Left colon (tissue), 2 donors: ENCODE results near the gene ISOC2. TPM values are rescaled to one million over a fixed set of nuclear protein-coding genes. Genes with fewer than 3 reads are reported as not detected.

Experiments
- ATAC-seq: fragments of 200-7000 bp; cut with Tn5 transposase; one replicate; pipeline ENCODE4 v1.9.1; 2020; ENCODE audit warnings: mild to moderate bottlenecking, moderate library complexity
- DNase-seq, 2 donors: peaks; one replicate each; pipeline ENCODE4 v3.0.0-alpha.2; 2020
- intact Hi-C, 2 donors: fragments of 100-400 bp; cut with DNase I in 1 of 2; cut with micrococcal nuclease in 1 of 2; formaldehyde crosslinking; loops; one replicate each; pipeline versions ENCODE4 v1.11.2 to v1.14.0; 2022; cut with DNase I, micrococcal nuclease
- total RNA-seq, 2 donors: library from RNA; stranded (reverse); fragmentation: NEBNext Ultra II Directional; extraction: Animal tissue kit (Norgen Biotek cat#: 25700); gene quantifications; one replicate each; pipeline ENCODE4 v1.2.1, GENCODE V29; 2021
- donor health status: DM: no; HTN: no; CAD: no.
- donor health status: DM: yes; HTN: yes; CAD: no.

The ISOC2 gene
- total RNA-seq, 2 donors from 2014 or later: 63.5 to 115 TPM

GRCh38 chr19:55464039-55464661 lies 2.7 kb upstream of the ISOC2 start:
- DNase-seq (no peak), ATAC-seq (no peak)
- intact Hi-C loops: no loop called here

- intact Hi-C loops: no loop called here
- ATAC-seq (no peak), DNase-seq (no peak)
These were observed 2.2 kb upstream of the ISOC2 start for GRCh38 chr19:55463583-55464031.

- no peak for DNase-seq
- intact Hi-C loops: no loop called here
- no peak for ATAC-seq
These were observed 1.3 kb upstream of the ISOC2 start for GRCh38 chr19:55462722-55463121.

- DNase-seq (peak in 1 of 2 donors; percentile 45), ATAC-seq (peak; percentile 38)
- intact Hi-C loops: no loop called here
These were observed 658 bp upstream of the ISOC2 start for GRCh38 chr19:55461974-55462626.

- DNase-seq (peak; percentile 86 to 88), ATAC-seq (peak; percentile 62)
These were observed 678 bp downstream of the ISOC2 start for GRCh38 chr19:55460670-55461258.

GRCh38 chr19:55459950-55460657 lies 1.3 kb downstream of the ISOC2 start:
- DNase-seq (no peak), ATAC-seq (no peak)
- intact Hi-C loops: no loop called here

More at GRCh38 chr19:55460670-55461258, 678 bp downstream of the ISOC2 start:
- intact Hi-C loops: no loop called here

GRCh38 chr19:55459551-55459949 lies 1.9 kb downstream of the ISOC2 start:
- DNase-seq: no peak
- no peak for ATAC-seq
- intact Hi-C loops: no loop called here

GRCh38 chr19:55457683-55458457 lies 3.6 kb downstream of the ISOC2 start:
- no peak for ATAC-seq
- no peak for DNase-seq
- intact Hi-C loops: no loop called here

- DNase-seq (no peak), ATAC-seq (no peak)
- intact Hi-C loops: no loop called here
These were observed 5.1 kb downstream of the ISOC2 start for GRCh38 chr19:55456347-55456746.

GRCh38 chr19:55455576-55456235 lies 5.7 kb downstream of the ISOC2 start:
- no peak for DNase-seq
- intact Hi-C loops: no loop called here
- ATAC-seq: no peak

- intact Hi-C loops: no loop called here
- DNase-seq (peak in 1 of 2 donors; percentile 49), ATAC-seq (peak; percentile 51)
These were observed 6.6 kb downstream of the ISOC2 start for GRCh38 chr19:55454787-55455243.

GRCh38 chr19:55453511-55454260 lies 7.8 kb downstream of the ISOC2 start:
- DNase-seq (no peak), ATAC-seq (no peak)
- intact Hi-C loops: no loop called here

GRCh38 chr19:55452749-55453346 lies 8.6 kb downstream of the ISOC2 start:
- intact Hi-C loops: no loop called here
- ATAC-seq: peak; percentile 47
- DNase-seq: no peak

- intact Hi-C loops: no loop called here
- no peak for ATAC-seq
These were observed 9.3 kb downstream of the ISOC2 start for GRCh38 chr19:55451965-55452748.

GRCh38 chr19:55451163-55451964 lies 10.1 kb downstream of the ISOC2 start:
- ATAC-seq: peak; percentile 13
- no peak for DNase-seq
- intact Hi-C loops: no loop called here

More at GRCh38 chr19:55451965-55452748, 9.3 kb downstream of the ISOC2 start:
- DNase-seq: no peak

- intact Hi-C loops: no loop called here
- ATAC-seq (no peak), DNase-seq (no peak)
These were observed 12.0 kb downstream of the ISOC2 start for GRCh38 chr19:55449469-55449868.
